Stimulated activated CD4-positive, alpha-beta T cell treated with anti-CD3 and anti-CD28 coated beads, TNF-alpha, amount 100 ng/mL, for 4 hours (primary cell): ENCODE results near the gene SYDE1.
"Not testable (repeated sequence)": the region's sequence is repeated elsewhere in the genome, so short reads cannot be mapped to it uniquely, and the experiment has no call there.

Source experiments
- DNase-seq, 3 experiments: peaks; one replicate each; pipeline ENCODE4 v3.0.0-alpha.2; 2020; ENCODE audit warnings: low read depth in 3 of 3

SYDE1 gene, protein sequence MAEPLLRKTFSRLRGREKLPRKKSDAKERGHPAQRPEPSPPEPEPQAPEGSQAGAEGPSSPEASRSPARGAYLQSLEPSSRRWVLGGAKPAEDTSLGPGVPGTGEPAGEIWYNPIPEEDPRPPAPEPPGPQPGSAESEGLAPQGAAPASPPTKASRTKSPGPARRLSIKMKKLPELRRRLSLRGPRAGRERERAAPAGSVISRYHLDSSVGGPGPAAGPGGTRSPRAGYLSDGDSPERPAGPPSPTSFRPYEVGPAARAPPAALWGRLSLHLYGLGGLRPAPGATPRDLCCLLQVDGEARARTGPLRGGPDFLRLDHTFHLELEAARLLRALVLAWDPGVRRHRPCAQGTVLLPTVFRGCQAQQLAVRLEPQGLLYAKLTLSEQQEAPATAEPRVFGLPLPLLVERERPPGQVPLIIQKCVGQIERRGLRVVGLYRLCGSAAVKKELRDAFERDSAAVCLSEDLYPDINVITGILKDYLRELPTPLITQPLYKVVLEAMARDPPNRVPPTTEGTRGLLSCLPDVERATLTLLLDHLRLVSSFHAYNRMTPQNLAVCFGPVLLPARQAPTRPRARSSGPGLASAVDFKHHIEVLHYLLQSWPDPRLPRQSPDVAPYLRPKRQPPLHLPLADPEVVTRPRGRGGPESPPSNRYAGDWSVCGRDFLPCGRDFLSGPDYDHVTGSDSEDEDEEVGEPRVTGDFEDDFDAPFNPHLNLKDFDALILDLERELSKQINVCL

GRCh38 chr19:15107061-15108010, at the start of gene SYDE1:
Gene SYDE1, plus strand, starts transcription at chr19:15107401. Its CDS starts 33 bp downstream, at chr19:15107434.
- DNase-seq = no peak

- no peak for DNase-seq
Measured at GRCh38 chr19:15062036-15062435, 45.2 kb upstream of the SYDE1 start.

DNA sequence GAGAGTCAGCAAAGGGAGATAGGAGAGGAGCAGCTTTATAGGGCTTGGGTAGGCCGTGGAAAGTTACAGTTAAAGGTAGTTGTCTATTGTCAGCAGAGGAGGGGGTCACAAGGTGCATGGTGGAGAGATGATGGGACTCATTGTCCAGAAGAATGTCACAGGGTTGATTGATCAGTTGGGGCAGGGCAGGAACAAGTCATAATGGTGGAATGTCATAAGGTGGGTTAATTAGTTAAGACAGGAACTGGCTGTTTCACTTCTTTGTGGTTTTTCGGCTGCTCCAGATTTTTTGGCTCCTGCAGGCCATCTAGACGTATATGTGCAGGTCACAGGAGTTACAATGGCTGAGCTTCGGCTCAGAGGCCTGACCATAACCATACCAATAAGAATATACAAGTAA, 36.8 kb upstream of the SYDE1 start:
- DNase-seq = not testable (repeated sequence)

- no peak for DNase-seq
Measured at GRCh38 chr19:15072930-15073647, 34.1 kb upstream of the SYDE1 start.

DNA sequence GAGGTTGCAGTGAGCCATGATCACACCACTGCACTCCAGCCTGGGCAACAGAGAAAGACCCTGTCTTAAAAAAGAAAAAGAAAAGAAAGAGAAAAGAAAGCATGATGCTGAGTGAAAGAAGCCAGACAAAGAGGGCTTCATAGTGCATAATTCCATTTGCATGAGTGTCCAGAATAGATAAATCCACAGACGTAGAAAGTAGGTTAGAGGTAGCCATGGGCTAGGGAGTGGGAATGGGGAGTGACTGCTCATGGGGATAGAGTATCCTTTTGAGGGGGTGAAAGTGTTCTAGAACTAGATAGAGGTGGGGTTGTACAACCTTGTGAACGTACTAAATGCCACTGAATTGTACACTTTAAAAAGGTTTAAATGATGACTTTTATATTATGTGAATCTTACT, 32.8 kb upstream of the SYDE1 start:
- DNase-seq = no peak

DNA sequence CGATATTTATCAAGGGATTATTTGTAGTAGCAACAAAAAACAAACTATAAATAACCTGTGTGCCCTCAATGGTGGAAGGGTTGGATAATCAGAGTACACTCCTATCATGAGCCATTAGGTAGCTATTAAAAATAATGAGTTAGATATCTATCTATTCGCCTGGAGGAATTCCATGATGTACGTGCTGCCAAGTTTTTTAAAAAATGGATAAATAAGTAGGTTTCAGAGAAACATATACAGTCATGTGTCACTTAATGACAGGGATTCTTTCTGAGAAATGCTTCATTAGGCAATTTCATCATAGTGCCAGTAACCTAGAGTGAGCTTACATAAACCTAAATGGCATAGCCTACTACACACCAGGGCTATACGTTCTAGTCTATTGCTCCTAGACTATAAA, 31.4 kb upstream of the SYDE1 start:
- DNase-seq = no peak

DNA sequence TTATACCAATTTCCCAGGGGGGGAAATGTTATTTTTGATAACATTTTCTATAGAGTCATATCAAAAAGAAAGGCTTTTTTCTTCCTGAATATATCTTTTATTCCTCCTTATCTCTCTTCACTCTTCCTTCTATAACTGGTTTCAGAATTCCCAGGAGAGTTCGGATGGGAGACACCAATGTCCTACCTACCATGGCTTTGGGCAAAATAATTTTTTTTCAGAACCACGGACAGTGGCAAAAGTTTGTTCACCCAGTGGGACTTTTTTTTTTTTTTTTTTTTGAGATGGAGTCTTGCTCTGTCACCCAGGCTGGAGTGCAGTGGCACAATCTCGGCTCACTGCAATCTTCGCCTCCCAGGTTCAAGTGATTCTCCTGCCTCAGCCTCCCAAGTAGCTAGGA, 27.2 kb upstream of the SYDE1 start:
- DNase-seq = not testable (repeated sequence)

DNA sequence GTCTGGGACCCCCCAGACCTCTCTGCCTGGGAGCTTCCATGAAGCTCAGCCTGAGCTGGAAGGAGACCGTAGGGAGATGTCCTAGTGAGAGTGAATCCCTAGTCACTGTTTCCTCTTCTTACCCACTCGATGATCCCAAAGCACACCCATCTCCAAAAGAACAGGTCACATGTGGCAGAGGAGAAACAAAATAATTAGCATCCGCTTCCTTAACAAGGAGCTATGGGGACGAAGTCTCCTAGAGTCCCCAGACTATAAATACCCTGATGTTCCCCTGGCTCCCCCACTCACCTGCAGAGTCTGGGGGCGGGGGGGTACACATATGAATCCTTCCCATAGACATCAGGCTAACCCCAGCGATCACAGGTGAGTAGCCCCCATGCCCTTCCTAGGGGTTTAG, 25.3 kb upstream of the SYDE1 start, which contains the start of gene OR1I1:
Gene OR1I1, plus strand, starts transcription at position 301 of the 400 bp plus-strand sequence. CDS start 4,855 bp downstream, outside the sequence.
- DNase-seq = no peak

- no peak for DNase-seq
Measured at GRCh38 chr19:15087182-15087581, 20.0 kb upstream of the SYDE1 start.

DNA sequence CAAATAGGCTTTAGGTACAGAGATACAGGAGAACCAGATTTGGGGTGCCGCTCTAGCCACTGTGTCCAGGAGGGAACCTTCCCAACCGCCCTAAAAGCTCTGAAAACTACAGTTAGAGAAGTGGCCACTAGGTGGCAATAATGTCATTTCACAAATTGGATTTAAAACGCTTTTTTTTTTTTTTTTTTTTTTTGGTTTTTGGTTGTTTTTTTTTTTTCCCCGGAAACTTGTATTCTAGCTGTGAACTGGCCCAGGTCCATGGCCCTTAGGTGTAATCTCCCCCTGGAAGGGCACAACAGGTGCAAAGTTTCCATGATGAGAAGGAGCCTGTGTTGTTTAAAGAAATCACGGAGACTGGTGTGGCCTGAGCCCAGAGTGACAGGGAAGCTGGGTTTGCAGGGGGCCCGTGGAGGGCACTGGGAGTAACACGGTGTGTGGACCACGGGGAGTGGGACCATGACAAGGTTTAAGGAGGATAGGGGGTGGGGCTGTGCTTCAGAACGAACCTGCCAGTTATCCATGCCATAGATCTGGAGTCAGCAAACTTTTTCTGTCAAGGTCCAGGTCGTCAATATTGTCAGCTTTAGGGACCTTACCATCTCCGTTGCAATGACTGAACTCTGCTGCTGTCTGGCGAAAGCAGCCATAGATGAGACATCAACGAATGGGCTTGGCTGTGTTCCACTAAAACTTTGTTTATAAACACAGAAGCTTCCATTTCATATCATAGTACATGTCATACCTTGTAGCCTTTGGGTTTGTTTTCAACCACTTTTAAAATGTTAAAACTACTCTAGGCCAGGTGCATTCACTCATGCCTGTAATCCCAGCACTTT, 15.1 kb upstream of the SYDE1 start:
- DNase-seq = peak in 1 of 3 experiments; percentile 10

DNA sequence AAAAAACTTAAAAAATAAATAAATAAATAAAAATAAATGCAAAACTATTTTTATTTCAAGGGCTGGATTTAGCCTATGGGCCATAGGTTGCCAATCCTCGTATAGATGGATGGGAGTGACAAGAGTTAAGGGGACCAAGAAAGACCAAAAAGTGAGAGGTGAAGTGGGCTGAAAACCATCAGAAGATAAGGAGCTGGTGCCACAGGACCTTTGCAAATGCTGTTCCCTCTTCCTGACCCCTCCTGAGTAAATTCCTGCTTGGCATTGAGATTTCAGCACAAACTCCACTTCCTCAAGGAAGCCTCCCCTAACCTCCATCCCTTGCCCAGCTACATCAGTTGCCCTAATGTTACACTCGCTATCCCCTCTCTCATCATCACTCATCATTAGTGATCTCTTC, 14.2 kb upstream of the SYDE1 start:
- DNase-seq = no peak

- no peak for DNase-seq
Measured at GRCh38 chr19:15096223-15096622, 11.0 kb upstream of the SYDE1 start.

- DNase-seq = not testable (repeated sequence)
Measured at GRCh38 chr19:15097980-15098379, 9.2 kb upstream of the SYDE1 start.

- DNase-seq = no peak
Measured at GRCh38 chr19:15098460-15098859, 8.7 kb upstream of the SYDE1 start.

DNA sequence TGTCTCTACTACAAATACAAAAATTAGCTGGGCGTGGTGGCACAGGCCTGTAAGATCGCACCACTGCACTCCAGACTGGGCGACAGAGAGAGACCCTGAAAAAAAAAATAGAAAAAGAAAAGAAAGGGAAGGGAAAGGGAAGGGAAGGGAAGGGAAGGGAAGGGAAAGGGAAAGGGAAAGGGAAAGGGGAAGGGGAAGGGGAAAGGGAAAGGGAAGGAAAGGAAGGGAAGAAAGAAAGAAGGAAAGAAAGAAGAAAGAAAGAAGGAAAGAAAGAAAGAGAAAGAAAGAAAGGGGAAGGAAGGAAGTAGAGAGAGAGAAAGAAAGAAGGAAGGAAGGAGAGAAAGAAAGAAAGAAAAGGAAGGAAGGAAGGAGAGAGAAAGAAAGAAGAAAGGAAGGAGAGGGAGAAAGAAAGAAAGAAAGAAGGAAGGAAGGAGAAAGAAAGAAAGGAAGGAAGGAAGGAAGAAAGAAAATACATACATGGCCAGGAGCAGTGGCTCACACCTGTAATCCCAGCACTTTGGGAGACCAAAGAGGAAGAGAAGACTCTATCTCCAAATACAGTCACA, 8.1 kb upstream of the SYDE1 start:
- DNase-seq = no peak

DNA sequence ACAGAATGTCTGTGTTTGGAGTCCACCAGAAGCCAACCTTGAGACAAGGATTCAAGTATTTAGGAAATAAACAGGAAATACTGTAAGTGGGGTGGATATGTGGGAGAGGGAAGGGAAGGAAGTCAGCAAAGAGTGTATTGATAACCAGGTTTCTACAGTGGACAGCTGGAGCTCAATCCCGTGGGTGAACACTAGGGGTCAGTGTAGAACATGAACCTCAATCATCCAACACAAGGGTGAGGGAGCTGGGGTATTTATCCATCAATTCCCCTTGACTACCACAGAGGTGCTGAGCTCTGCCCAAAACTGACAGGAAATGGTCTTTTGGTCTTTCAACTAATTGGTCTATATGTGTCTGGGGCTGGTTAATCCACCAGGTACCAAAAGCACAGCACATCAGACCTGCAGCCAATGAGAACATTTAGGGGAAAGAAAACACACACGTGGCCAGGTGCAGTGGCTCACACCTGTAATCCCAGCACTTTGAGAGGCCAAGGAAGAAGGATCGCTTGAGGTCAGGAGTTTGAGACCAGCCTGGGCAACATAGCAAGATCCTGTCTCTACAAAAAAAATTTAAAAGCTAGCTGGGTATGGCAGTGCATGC, 5.6 kb upstream of the SYDE1 start:
- peak in 1 of 3 experiments; percentile 22 for DNase-seq

- no peak for DNase-seq
Measured at GRCh38 chr19:15104003-15104402, 3.2 kb upstream of the SYDE1 start.

GRCh38 chr19:15104411-15104810, 2.8 kb upstream of the SYDE1 start:
- no peak for DNase-seq

DNA sequence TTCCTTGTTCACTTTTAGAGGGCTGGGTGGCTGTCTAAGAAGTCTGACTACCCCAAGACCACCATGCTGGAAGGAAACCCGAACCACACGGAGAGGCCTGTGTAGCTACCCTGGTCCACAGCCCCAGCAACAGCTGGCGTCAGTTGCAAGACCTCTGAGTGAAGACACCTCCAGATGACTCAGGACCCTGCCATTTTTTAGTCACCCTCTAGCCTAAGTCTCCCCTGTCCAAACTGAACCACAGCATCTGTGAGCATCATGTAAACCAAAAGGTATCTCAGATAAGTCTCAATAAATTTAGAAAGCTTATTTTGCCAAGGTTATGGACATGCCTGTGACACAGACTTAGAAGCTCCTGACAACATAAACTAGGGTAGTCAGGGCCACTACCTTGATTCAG, 2.2 kb upstream of the SYDE1 start:
- no peak for DNase-seq
